GM21723 (cell line): ENCODE measurements around the gene IPO5.
"Not testable (repeated sequence)": the region's sequence is repeated elsewhere in the genome, so short reads cannot be mapped to it uniquely, and the experiment has no call there.

Source experiments
- ATAC-seq: cut with Tn5 transposase; IDR thresholded peaks from one replicate; pipeline ENCODE4 v1.9.1; 2021; ENCODE audit warnings: mild to moderate bottlenecking, moderate library complexity; ENCODE audit not compliant: unreplicated experiment

The IPO5 gene

GRCh38 chr13:97948041-97948440 lies 5.4 kb upstream of the IPO5 start:
- no peak for ATAC-seq

- ATAC-seq: not testable (repeated sequence)
Observed at GRCh38 chr13:97949316-97949715, 4.2 kb upstream of the IPO5 start.

GRCh38 chr13:97951376-97951775 lies 2.1 kb upstream of the IPO5 start:
- no peak for ATAC-seq

DNA sequence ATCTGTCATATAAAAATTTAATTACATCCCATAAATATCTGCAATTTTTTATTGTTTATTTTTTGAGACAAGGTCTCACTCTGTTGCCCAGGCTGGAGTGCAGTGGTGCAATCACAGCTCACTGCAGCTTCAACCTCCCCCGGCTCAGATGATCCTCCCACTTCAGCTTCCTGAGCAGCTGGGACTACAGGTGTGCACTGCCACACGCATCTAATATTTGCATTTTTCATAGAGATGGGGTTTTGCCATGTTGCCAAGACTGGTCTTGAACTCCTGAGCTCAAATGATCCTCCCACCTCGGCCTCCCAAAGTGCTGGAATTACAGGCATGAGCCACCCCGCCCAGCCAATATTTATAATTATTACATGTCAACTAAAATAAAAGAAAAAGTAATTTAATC lies 644 bp upstream of the IPO5 start:
- peak; percentile 85 for ATAC-seq

DNA sequence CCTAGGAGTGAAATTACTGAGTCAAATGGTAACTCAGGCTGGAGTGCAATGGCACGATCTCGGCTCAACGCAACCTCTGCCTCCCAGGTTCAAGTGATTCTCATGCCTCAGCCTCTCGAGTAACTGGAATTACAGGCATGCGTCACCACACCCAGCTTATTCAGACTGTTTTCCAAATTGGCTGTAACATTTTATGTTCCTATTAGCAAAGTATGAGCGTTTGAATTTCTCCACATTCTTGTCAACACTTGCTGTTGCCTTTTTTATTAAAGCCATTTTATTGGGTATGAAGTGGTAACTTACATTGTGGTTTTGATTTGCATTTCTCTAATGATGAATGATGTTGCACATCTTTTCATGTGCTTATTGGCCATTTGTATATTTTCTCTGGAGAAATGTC lies 7.9 kb downstream of the IPO5 start:
- ATAC-seq: no peak

GRCh38 chr13:97962887-97963286 lies 9.4 kb downstream of the IPO5 start:
- no peak for ATAC-seq

- no peak for ATAC-seq
Observed at GRCh38 chr13:97967226-97967625, 13.8 kb downstream of the IPO5 start.

- ATAC-seq: no peak
Observed at GRCh38 chr13:97967948-97968347, 14.5 kb downstream of the IPO5 start.

DNA sequence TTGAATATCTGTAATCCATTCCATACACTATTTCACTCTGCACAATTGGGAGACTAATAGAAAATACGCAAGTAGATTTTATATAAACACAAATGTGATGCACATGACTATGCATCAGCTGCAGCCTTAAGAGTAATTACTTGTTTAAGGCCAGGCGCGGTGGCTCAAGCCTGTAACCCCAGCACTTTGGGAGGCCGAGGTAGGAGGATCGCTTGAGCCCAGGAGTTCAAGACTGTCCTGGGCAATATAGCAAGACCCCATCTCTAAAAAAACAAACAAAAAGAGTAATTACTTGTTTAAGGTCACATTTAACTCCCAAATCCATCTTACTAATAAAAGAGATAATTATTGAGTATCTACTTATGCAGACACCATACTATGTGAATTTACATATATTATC lies 18.0 kb downstream of the IPO5 start:
- no peak for ATAC-seq

- ATAC-seq: no peak
Observed at GRCh38 chr13:97974773-97975172, 21.3 kb downstream of the IPO5 start.

GRCh38 chr13:97975280-97975847 lies 21.9 kb downstream of the IPO5 start:
- peak; percentile 0 for ATAC-seq

DNA sequence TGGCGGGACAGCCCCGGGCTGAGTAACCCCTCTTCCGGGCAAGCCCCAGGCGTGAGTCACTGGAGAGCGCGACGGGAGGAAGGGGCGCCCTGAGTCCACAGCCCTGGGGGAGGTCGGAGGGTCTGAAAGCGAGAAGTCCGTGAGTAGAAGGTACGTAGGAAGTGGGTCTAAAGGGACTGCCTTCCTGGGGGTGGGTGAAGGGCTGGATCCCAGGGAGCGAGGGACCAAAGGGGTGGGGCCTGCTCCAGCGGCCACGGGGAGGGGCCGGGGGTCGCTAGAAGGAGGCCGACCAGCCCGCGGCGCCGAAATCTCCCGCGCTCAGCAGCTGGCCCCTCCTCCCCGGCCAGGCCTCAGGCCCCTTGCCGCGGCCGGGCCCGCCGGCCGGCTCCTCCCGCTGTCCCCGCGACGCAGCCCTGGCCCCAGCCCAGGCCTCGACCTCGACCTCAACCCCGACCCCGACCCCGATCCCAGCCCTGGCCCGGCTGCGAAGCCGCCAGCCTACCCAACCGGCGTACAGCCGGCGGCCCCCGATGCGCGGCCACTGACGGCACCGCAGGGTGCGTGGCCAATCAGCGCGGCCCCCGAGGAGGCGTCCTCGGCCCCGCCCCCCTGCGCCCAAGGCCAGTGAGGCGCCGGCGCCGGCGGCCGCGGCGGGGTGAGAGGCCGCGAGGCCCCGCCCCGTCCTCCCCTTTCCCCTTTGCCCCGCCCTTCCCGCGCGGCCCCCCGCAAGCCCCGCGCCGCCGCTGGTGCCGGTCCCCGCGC lies 22.6 kb downstream of the IPO5 start:
- ATAC-seq: peak; percentile 87

DNA sequence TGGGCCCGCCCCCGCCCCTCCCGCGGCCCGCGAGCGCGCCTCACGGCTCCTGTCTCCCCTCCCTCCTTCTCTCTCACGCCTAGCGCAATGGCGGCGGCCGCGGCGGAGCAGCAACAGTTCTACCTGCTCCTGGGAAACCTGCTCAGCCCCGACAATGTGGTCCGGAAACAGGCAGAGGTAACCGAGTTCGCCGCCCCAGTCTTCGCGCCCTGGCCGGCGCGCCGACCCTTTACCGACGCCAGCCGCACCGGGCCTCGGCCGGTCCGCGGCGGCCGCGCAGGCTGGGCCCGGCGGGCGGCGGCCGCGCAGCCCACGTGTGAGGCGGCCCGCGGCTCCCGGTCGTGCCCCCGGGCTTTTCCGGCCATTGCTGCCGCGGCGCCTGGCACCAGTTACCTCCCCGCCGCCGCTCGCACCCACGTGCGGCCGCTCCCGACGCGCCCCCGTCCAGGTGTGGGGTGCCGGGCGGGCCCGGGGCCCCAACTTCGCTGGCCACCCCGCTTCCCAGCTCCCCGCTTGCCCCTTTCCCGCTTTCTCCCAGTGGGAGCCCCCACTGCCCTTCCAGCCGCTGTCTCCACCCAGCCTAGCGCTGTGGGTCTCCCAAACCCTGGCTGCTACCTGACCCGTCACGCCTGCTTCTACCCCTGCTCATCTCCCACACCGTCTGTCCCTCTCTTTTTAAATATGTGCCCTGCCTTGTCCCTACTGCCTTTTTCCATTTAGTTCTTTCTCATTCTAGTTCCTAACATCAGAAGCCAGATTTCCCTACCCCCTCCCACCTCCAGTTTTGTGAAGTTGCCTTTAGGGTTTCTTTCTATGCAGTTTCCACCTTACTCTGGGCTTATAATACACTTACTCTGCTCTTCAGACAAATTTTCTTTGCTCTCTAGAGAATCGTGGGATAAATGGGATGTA lies 23.4 kb downstream of the IPO5 start:
- peak; percentile 54 for ATAC-seq

- no peak for ATAC-seq
Observed at GRCh38 chr13:97977982-97978381, 24.5 kb downstream of the IPO5 start.

DNA sequence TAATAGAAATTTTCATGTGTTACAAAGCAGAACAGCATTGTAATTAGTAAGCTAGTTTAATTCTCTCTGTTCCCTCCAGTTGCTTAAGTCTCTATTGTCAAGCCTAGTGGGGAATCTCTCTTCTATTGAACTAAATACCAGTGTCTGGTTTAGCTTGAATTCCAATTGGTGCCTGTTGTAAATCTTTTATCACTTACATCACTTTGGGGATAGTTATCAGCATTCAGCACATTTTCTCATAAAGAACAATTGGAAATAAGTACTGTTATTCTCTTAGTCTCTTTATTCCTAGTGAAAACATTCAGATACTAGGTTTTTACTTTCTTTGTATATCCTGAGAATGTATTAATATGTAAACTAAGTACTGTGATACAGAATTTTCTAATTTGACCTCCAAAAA lies 25.2 kb downstream of the IPO5 start:
- ATAC-seq: no peak

- no peak for ATAC-seq
Observed at GRCh38 chr13:97979051-97979450, 25.6 kb downstream of the IPO5 start.

DNA sequence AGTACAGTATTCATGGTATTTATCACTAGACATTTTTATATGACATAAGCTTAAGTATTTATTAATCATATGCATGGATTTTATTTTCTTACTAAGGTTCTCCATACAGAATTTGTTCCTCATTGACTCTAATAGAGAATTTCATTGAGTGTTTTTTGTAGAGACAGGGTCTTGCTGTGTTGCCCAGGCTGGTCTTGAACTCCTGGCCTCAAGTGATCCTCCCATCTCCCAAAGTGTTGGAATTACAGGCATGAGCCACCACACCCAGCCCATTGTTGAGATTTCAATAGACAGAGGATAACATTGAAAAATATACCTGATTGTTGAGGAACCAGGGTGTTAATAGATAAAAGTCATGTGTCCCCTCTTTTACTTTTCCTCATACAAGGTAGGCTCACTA lies 26.1 kb downstream of the IPO5 start:
- ATAC-seq: no peak

- ATAC-seq: no peak
Observed at GRCh38 chr13:97982286-97982685, 28.8 kb downstream of the IPO5 start.

DNA sequence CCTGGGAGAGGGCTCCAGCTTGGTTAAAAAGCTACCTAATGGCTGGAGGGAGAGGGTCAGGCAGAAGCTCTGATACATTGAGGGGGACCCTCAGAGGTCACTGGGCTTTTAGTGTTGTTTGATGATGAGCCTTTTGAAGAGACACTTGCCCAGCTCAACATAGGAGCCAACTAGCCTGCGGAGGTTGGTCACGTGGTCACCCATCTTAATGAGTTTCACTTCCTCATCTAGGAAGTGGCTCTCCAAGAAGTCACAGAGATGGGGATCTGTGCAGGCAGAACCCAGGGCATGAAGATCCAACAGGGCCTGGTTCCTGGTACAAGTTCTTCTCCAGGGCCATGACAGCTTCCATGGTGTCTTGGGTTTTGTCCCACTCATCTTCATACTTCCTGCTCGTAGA lies 33.4 kb downstream of the IPO5 start:
- peak; percentile 90 for ATAC-seq

- no peak for ATAC-seq
Observed at GRCh38 chr13:97999653-98000052, 46.2 kb downstream of the IPO5 start.

- no peak for ATAC-seq
Observed at GRCh38 chr13:98004107-98004506, 50.6 kb downstream of the IPO5 start.

GRCh38 chr13:98004997-98005396 lies 51.5 kb downstream of the IPO5 start:
- not testable (repeated sequence) for ATAC-seq
